ENCODE measurements around the gene IL31RA.

DNA sequence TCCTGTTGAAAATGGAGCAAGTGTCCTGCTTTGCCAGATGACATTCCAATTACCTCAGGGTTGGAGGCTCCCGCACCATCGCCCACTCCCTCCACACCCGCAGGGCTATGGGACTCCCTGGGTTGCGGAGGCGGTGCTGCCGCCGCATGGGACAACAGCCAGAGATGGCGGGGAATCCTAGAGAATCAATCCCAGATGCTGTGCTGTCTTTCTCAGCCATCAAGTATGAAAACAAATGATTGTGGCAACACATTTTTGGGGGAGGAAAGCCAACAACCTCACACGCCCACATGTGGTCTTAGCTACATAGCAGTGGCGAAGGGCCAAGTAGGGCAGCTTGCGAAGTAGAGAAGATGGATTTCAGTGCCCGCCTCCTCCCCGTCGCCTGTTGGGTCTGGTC lies 46.7 kb downstream of the IL31RA start:
- no peak for TF ChIP-seq CTCF (IDR thresholded peaks at IDR 0.05; ENCODE audit: low read depth, low read length)
- TF ChIP-seq EZH2phosphoT487 (IDR thresholded peaks at IDR 0.05; ENCODE audit: low read depth), result no peak

All from OCI-LY3 (cell line).